ENCODE measurements around the gene ETFA.
A peak's percentile ranks its signal among the peaks of the same experiment; 100 is the strongest.

The ETFA gene

DNA sequence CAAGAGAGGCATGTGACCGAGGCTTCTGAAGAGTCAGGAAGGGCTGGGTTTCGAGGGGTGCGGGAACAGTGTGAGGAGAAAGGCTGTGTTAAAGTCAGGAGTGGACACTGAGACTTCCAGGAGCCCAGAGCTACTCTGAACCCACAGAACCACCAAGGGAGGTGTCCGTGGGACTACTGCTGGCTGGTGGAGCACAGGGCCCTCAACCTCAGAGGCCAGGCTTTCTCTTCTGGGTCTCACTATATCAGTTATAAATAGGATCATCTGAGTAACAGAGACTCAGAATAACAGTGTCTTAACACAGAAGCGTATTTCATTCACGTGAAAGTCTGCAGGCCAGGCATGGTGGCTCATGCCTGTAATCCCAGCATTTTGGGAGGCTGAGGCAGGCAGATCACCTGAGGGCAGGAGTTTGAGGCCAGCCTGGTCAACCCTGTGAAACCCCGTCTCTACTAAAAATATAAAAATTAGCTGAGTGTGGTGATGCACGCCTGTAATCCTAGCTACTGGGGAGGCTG lies 137.9 kb downstream of the ETFA start:
- no peak overlapping the region for H3K27ac ChIP-seq (ENCODE audit: low read length)
- H3K9ac ChIP-seq (ENCODE audit: low read length): no peak overlapping the region
- no peak overlapping the region for H2AFZ ChIP-seq (ENCODE audit: low read depth, low read length)
- H4K20me1 ChIP-seq (ENCODE audit: insufficient read depth, low read length): no peaks in the 10 kb centered on the region
- no peaks in the 10 kb centered on the region for H3K79me2 ChIP-seq (ENCODE audit: low read length)
- H3K4me1 ChIP-seq (ENCODE audit: low read length): peaks cover 5% of the 10 kb centered on the region; the same call in 1 of the 2 replicates
- no peak overlapping the region for H3K4me2 ChIP-seq (ENCODE audit: low read length)
- H3K27me3 ChIP-seq (ENCODE audit: low read depth, low read length): peaks cover 19% of the 10 kb centered on the region
- no peak overlapping the region for H3K4me3 ChIP-seq (ENCODE audit: low read length)
- H3K9me3 ChIP-seq (ENCODE audit: insufficient read depth, low read length): no peaks in the 10 kb centered on the region
- TF ChIP-seq EZH2phosphoT487 (IDR thresholded peaks at IDR 0.05; ENCODE audit: low read depth) (no peak), CTCF (IDR thresholded peaks at IDR 0.05; ENCODE audit: low read depth, low read length) (no peak)
- no peaks in the 10 kb centered on the region for H3K36me3 ChIP-seq (replicated peaks; ENCODE audit: low read depth, low read length)

GRCh38 chr15:76172782-76173181 lies 138.5 kb downstream of the ETFA start:
- Histone ChIP-seq H3K4me3 (ENCODE audit: low read length) (no peak overlapping the region), H3K9ac (ENCODE audit: low read length) (no peak overlapping the region), H3K9me3 (ENCODE audit: insufficient read depth, low read length) (no peaks in the 10 kb centered on the region), H3K36me3 (replicated peaks; ENCODE audit: low read depth, low read length) (no peaks in the 10 kb centered on the region), H3K79me2 (ENCODE audit: low read length) (no peaks in the 10 kb centered on the region), H3K27ac (ENCODE audit: low read length) (no peak overlapping the region), H3K4me2 (ENCODE audit: low read length) (no peak overlapping the region), H4K20me1 (ENCODE audit: insufficient read depth, low read length) (no peaks in the 10 kb centered on the region), H2AFZ (ENCODE audit: low read depth, low read length) (no peak overlapping the region), H3K4me1 (ENCODE audit: low read length) (peaks cover 5% of the 10 kb centered on the region; the same call in 1 of the 2 replicates), H3K27me3 (ENCODE audit: low read depth, low read length) (peaks cover 14% of the 10 kb centered on the region)
- TF ChIP-seq CTCF (IDR thresholded peaks at IDR 0.05; ENCODE audit: low read depth, low read length) (no peak), EZH2phosphoT487 (IDR thresholded peaks at IDR 0.05; ENCODE audit: low read depth) (no peak)

DNA sequence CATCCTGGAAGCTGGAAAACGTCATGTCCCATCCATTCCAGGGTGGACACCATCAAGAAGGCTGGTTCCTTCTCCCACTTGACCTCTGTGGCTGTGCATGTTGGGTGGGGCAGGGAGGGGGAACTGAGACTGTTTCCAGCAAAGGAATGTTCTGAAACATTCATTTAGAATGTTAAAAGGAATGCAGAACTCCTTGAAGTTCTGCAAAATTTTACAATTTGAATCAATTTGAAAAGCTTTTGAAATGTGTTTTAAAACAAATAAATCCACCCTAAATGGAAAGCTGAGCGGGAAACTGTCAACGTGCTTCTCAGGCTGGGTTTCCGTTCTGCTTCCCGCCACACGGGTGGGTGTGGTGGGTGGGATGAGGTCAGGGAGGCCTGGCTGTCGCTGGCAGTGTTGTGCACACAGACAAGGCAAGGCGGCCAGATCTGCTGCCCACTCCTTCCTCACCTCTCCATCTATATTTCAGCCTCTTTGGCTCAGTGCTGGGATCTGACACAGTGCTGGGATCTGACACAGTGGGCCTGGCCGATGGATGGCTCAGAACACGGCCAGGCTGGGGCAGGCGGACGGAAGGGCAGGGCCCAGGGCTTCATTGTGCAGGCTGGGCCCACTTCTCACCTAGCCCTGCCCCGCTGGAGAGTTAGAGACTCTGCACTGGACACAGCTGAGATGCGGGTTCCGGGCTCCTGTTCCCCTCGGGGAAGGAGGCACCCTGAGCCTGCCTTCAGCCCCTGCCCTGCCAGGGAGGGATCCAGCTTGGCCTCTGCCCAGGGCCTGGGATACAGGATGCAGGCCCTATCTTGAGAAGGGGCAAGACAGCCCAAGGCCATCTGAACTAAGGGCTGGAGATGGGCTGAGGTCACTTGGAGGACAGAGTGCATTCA lies 141.1 kb downstream of the ETFA start:
- H3K27me3 ChIP-seq (ENCODE audit: low read depth, low read length): peaks cover under 1% of the 10 kb centered on the region; the same call in 1 of the 2 replicates
- no peak overlapping the region for H3K27ac ChIP-seq (ENCODE audit: low read length)
- H3K4me2 ChIP-seq (ENCODE audit: low read length): no peak overlapping the region
- no peaks in the 10 kb centered on the region for H3K9me3 ChIP-seq (ENCODE audit: insufficient read depth, low read length)
- H3K36me3 ChIP-seq (replicated peaks; ENCODE audit: low read depth, low read length): no peaks in the 10 kb centered on the region
- no peak overlapping the region for H3K9ac ChIP-seq (ENCODE audit: low read length)
- H4K20me1 ChIP-seq (ENCODE audit: insufficient read depth, low read length): no peaks in the 10 kb centered on the region
- H3K79me2 ChIP-seq (ENCODE audit: low read length): no peaks in the 10 kb centered on the region
- peaks cover 5% of the 10 kb centered on the region; the same call in 1 of the 2 replicates for H3K4me1 ChIP-seq (ENCODE audit: low read length)
- TF ChIP-seq CTCF (IDR thresholded peaks at IDR 0.05; ENCODE audit: low read depth, low read length): no peak
- no peak for TF ChIP-seq EZH2phosphoT487 (IDR thresholded peaks at IDR 0.05; ENCODE audit: low read depth)
- no peak overlapping the region for H2AFZ ChIP-seq (ENCODE audit: low read depth, low read length)
- H3K4me3 ChIP-seq (ENCODE audit: low read length): no peak overlapping the region

GRCh38 chr15:76169018-76169417 lies 142.3 kb downstream of the ETFA start:
- no peak overlapping the region for H3K4me3 ChIP-seq (ENCODE audit: low read length)
- H3K79me2 ChIP-seq (ENCODE audit: low read length): no peaks in the 10 kb centered on the region
- peak overlapping the region; percentile 83 for H2AFZ ChIP-seq (ENCODE audit: low read depth, low read length)
- H3K9ac ChIP-seq (ENCODE audit: low read length): no peak overlapping the region
- peaks cover 5% of the 10 kb centered on the region; the same call in 1 of the 2 replicates for H3K4me1 ChIP-seq (ENCODE audit: low read length)
- TF ChIP-seq CTCF (IDR thresholded peaks at IDR 0.05; ENCODE audit: low read depth, low read length) (no peak), EZH2phosphoT487 (IDR thresholded peaks at IDR 0.05; ENCODE audit: low read depth) (no peak)
- peak overlapping the region; percentile 38 for H3K4me2 ChIP-seq (ENCODE audit: low read length)
- peaks cover 3% of the 10 kb centered on the region; the same call in 1 of the 2 replicates for H3K27me3 ChIP-seq (ENCODE audit: low read depth, low read length)
- no peak overlapping the region for H3K27ac ChIP-seq (ENCODE audit: low read length)
- no peaks in the 10 kb centered on the region for H4K20me1 ChIP-seq (ENCODE audit: insufficient read depth, low read length)
- no peaks in the 10 kb centered on the region for H3K9me3 ChIP-seq (ENCODE audit: insufficient read depth, low read length)
- no peaks in the 10 kb centered on the region for H3K36me3 ChIP-seq (replicated peaks; ENCODE audit: low read depth, low read length)
